CD4-positive, alpha-beta T cell treated with Interferon alpha-2 for 1 hour (primary cell): ENCODE results near the gene SMG5.

Experiments
- DNase-seq, 2 donors: peaks; one replicate each; pipeline ENCODE4 v3.0.0-alpha.2; 2020 to 2022

Gene SMG5

DNA sequence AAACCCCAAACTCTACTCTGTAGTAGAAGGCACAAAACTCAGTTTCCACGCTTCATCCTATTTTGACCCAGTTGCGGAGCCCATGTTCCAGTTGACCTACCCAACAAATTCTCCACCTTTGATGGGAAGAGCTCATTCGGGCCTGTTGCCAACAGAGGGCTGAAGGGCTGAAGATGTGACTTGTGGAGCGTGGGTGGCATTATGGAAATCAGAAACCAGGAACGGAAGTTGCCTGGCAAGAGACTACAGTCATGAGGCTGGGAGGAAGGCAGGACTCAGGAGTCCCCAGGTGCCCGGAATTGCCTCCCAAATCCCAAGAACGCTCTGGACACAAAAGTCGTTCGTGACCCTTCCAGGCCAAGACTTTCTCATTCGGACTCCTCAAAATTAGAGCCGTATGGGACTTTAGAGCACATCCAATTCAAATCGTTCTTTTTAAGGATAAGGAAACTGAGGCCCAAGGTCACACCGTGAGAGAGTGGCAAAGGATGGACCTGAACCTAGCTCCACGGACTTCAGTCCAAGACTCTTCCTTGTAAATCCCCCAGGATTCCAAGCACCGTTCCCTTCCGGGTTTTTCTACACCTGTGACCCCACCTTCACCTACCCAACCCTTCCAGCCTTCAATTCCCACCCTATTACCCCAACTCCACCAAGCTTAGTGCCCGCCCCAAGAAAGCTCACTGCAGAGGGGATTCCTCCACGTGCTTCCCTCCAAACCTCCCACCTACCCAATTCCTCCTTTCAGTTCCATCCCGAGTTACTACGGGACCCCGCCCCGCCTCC is 739 bp downstream of the SMG5 start:
- DNase-seq = no peak

DNA sequence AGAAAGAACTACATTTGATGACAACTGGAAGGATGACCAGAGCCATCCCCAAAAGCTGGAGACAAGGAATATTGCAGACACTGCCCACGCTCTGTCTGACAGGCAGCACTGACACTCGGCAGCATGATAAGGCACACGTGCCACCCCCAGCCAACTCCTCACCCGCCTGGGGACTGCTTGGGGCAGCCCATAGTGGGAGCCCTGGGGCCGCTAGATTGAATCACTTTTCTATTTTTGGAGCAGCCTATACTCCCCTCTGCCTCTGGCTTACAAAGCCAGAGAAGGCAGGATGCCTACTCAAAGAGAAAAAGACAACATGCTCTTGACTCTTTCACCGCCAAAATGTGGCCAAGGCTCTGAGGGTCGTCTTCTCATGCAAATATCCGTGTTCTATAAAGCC is 1.3 kb downstream of the SMG5 start:
- DNase-seq = peak in 1 of 2 donors; percentile 29

DNA sequence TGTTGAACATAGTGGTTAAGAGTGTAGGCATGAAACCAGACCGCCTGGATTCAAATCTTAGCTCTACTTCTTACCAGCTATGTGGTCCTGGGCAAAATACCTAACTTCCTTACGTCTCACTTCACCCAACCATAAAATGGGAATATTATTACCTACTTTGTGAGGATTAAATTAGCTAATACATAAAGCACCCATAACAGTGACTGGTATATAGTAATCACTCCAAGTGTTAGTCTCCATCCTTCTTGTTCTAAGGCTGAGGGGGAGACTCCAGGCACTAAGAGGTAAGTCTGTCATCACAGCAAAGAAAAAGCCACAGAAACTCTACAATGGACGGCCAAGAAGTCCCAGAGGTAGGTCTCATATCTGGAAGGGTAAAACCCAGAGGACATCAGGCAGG is 2.8 kb downstream of the SMG5 start:
- DNase-seq = no peak

DNA sequence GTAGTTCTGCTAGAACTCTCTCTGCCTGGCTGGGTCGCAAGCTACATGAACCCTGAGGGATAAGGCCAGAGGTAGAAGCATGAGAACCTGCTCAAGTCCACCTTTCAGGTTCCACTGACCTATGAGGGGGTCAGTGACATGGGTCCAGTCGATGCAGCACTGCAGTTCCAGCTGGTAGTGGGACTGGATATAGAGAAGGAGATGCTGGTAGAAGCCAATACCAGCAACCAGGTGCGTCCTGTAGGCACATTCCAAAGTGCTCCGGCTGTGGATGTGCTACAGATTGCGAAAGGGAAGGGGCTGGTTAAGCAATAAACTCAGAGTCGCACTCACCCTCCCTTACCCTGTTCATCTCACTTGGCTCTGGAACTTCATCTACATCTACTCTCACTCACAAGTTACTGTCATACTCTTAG is 5.7 kb downstream of the SMG5 start:
- DNase-seq = no peak

DNA sequence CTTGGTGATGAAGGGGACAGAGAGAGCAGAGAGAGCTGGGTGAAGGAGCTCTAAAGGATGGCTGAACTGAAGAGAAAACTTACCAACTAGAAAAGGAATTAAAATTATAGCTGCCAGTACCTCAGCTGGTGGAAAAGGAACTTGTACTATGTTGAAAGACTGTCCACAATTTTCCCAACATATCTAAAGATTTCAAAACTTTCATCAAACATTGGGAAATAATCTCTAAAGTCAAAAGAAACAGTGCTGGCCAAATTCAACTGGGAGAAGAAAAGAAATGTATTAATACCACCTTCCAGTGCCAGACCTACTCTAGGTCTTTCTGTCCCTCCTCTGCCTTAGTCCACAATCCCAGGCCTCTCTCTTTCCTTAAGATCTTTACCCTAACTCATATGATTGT is 6.1 kb downstream of the SMG5 start:
- no peak for DNase-seq

DNA sequence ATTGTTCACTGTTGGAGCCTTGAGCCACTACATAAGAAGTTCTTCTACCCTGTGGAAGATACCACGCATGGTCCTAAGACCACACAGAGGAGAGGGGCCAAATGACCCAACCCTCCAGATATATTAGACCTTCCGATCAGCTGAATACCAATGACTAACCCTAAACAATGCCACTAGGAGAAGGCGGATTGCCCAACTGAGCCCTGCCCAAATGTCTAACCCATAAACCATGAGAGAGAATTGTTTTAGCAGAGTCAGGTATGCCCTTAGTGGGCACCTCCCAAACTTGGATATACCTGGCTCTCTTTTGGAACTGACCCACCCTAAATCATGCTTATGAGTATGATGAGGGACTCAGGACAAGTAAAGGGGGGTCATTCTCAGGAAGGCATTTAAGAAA is 12.3 kb downstream of the SMG5 start:
- no peak for DNase-seq

DNA sequence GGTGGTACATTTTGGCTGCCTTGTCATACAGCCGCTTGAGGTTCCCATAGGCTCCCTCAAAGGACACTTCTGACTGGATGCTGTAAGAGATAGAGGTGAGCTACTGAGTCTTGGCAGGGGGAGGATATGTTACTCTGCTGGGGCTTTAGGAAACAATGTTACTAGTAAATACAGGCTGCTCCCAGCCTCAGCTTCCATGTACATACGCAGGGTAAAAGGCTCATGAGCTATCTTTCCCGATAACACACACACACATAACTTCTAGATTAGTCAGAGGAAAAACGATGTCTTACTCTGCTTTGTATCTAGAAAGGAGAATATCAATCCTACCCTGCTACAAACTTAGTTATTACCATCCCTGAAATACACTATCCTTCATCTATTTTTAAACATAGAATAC is 14.3 kb downstream of the SMG5 start:
- no peak for DNase-seq

DNA sequence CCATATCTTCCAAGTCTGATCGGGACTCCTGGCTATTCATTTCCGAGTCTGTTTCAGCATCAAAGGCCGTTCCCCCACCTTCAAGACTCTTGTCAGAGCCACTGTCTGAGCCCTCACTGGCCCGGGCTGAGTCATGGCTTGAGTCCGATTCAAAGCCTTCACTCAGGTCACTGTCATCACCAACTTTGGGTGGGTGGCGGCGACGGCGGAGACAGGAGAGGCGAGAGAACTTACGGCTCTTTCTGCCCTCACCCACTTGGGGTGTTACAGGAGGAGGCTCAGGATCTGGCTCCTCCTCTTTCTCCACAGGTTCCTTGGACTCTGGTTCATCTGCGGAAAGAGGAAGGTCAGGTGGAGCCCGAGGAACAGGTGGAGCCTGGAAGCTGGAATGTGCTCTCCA is 16.6 kb downstream of the SMG5 start:
- no peak for DNase-seq

DNA sequence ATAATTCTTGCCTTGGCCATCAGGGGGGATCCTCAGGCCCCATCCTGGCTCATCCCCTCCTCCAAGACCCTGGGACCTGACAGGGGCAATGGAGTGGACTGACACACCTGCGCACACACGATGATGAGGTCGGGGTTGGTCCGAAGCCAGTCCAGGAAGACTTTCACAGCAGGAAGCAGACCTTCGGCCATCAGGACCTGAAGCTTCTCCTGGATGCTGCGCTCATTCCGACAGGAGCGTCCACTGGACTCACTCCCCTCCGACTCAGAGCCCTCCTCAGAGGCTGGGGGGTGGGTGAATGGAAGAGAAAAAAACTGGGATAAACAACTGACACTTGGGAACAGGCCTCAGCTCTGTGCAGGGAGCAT is 19.4 kb downstream of the SMG5 start:
- DNase-seq = no peak

DNA sequence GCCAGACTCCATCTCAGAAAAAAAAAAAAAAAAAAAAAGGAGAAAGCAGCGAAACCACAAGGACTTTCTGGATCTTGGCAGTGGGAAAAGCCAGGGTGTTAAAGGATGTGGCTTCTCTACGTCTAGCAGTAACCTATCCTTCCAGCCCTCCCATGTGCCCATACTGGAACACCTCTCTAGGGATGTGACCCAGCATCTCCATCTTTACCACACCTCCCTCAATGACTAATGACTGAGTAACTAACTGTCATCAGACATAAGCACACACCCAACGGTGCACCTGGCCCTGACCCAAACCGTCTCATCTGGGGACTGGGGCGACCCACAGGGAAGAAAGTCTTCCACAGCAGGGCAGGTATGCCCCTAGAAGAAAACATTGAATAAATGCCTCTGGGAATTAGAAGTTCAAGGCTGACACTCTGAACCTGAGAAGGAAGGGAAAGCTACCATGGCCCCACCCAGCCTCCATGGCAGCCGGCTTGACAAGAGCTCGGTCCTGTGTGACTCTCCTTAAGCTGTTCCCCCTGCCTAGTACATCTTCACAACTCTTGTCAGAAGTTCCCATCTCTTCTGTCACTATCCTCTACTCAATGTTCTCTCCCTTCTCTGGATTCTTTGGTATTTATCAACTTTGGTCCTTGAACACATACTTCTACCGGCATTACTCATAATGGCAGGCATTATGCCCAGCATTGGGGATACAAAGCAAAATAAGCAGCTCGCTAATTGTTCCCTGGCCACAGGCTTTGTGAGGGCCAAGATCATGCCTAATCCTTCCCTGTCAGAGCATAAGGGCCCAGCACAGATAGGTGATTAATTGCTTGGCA is 20.0 kb downstream of the SMG5 start:
- no peak for DNase-seq

DNA sequence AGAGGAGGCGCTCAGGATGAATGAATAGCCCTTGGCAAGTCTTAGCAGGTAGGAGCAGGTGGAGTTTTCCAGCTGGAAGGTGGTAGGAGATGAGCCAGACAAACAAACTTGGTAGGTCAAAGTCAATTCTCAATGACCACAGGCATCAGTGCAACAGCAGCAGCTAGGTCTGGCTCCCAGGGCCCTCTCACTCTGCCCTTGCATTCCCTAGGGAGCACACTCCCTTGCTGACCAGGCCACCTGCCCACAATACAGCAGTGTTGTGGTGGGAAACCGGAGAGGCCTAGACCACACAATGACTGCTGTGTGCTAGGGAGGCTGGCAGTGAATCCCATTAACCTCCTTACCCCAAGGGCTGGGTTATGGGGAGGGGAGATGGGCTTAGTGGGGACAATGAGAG is 21.7 kb downstream of the SMG5 start:
- DNase-seq = no peak

DNA sequence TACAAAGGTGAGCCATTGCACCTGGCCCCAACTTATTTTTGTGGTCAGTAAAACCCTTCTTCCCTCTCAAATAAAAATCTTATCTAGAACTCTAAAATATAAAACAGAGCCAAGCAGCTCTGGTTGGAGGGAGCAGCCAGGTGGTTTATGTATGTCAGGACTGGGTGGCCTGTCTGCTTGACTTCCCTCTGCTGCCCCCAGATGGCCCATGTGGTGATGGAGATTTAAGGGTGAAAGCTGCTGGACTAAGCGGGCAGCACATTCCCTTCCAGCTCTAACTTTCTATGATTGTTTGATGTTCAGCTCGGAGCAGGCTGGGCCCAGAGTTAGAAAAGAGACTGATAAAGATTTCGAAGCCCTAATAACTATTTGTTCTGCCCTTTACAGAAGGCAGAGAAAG is 22.8 kb downstream of the SMG5 start:
- DNase-seq = no peak

DNA sequence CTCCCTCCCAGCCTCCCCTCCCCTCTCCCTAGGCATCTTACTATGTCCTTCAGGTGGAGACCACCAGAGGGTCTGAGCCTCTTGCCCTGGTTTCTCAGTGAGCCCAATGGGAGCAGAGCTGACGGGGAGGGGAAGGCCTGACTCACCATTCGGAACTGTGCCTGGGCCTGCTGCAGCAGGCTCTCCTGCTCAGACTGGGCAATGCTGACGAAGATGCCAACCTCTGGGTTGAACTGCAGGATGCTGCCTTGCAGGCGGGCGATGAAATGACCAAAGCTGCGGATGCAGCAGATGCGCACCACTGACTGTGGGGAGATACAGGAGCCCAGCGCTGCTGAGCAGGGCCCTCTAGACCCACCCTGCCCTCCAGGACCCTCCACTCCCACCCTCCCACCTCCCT is 23.8 kb downstream of the SMG5 start:
- no peak for DNase-seq

DNA sequence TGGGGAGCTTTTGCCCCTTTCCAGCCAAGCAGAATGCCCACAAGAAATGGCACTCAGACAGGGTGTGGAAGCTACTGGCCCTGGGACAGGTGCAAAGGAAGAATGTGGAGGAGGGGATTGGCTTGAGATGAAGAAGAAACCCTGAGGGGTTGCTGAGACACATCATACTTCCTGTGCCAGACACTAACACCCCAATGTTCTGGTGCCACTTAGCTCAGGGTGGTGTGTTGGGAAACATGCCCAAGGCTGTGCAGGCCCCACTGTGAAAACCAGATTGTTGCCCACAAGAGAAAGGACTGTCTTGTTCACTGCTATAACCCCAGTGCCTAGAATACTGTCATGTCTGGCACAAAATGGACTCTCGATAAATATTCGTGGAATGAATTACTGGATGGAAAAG is 24.9 kb downstream of the SMG5 start:
- no peak for DNase-seq

DNA sequence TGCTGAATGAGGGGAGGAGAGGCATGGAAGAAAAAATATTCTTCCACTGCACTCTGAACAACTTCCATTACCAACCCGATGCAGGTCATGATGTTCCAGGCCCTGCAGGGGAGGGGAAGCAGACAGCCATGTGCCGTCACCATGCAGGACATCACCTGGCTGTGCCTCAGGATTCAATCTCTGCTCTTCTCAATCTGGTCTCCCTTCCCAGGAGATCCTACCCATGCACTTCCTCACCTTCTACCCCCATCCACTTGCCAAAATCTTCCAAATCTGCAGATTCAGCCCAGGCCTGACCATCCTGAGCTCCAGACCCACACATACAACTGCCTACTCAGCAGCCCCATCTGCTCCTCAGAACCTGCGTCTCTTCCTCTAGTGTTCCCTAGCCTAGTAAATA is 29.0 kb downstream of the SMG5 start:
- DNase-seq = no peak

DNA sequence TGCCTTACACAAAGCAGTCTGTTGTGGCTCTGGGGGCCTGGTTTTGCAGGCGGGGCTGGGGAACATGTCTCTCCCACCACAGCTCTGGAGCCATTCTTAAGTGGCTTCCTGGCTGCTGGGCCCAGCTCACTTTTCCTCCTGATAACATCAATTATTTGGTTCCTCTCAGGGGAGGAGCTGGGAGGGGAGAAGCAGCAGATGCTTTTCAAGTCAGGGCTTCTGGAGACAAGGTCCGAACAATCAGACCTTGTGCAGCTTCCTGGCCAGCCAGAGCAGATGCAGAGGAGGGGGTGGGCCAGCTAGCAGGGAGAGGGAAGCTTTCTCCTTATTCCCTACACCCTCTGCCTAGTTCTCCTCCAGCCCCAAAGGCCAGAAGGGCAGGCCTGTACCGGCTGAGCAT is 31.1 kb downstream of the SMG5 start:
- DNase-seq = no peak

DNA sequence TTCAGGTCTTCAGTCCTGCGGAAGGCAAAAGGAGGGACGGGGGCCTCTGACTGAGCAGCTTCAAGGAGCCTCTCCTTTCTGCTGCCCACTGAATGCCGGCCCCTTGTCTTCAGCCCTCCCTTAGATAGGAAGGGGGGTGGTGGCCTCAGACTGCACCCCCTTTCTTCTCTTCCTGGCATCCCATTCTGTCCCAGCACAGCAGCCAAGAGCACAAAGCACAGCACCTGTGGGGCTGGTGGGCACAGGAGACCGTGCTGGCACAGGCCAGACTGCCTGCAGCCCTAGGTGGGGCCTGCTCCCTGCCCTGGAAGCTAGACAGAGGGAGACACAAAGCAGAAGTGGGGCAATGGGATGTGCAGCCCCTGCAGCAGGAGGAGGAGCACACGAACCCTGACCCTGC is 33.0 kb downstream of the SMG5 start:
- DNase-seq = no peak

DNA sequence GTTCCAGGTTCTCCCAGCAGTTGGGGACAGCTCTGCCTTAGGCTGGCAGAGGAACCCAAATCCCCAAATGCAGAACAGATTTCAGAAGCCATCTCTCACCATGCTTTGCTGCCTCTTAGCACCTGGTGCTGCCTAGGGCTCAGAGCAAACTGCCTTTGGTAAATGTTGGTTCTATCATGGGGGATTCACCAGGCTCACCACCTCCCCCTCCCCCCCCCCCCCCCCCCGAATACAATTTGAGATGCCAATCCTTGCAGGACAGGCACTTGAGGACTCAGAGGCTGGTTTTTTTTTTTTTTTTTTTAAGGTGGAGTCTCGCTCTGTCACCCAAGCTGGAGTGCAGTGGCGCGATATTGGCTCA is 34.3 kb downstream of the SMG5 start:
- no peak for DNase-seq

DNA sequence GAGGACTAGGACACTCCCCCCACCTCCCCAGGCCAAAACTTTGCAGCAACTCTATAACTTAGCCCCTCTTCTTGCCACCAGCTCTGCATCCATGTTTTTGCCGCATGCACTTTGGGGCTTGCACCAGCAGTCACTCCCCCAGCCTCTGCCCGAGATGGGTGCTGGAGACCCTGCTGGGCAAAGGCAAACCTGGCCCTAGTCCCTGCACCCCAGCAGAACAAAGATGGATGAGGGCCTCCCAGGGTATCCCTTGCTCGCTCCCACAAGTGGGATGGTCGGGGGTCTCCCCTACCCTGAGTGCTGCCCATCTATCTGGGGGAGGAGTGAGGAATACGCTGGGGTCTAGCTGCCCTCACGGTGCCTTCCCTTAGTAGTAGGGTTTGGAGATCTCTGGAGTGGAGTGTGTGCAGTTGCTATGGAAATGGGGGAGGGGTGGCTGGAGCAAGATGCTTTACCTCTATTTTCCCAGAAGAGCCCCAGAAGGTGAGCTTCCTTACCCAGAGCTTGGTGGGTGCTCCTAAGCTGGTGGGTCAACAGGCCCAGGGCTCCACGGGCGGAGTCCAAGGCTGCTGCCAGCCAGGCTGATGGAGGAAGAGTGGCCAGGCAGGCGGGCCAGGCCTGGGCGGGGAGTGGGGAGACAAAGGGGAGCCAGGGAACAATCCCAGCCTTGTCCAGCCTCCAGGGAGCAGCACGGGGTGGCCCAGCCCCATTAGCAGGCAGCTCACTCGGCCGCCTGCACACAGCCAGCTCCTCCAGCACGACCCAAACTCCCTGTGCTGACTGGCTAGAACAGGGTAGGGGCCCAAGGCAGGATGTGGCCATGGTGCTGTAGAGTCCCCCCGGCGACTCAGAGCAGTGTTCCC is 34.9 kb downstream of the SMG5 start, which contains the start of gene PAQR6:
PAQR6 (minus strand) TSS at position 597 of the 863 bp plus-strand sequence. CDS start 1,325 bp downstream, outside the sequence.
- DNase-seq = no peak

DNA sequence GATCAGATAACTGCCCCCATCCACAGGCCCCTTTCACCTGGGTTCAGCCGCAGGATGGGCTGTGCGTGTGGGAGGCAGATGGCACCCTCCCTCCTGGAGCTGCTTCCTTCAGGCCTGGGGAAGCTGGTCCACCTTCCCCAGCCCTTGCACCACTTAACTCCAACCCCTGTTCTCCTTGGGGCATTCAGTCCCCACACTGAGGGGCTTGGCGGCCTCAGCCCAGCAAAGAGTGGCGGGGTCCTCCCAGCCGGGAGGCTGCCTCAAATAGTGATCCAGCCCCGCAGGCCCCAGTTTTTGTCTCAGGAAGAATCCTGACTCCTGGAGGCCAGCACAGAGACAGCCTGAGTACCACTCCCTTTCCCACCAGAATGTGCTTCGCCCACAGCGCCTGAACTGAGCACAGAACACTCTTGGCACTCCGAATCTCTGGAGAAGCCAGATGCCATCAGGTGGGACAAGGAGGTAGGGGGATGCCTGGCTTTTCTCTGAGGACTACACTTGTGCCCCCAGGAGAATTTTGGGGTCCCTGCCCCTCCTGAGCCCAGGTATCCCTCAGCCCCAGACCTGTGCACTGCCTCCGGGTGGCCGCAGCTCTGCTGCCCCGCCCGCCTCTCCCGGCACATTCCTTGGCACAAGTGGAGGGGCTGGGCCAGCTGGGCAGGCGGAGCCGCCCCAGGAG is 35.7 kb downstream of the SMG5 start:
- no peak for DNase-seq

DNA sequence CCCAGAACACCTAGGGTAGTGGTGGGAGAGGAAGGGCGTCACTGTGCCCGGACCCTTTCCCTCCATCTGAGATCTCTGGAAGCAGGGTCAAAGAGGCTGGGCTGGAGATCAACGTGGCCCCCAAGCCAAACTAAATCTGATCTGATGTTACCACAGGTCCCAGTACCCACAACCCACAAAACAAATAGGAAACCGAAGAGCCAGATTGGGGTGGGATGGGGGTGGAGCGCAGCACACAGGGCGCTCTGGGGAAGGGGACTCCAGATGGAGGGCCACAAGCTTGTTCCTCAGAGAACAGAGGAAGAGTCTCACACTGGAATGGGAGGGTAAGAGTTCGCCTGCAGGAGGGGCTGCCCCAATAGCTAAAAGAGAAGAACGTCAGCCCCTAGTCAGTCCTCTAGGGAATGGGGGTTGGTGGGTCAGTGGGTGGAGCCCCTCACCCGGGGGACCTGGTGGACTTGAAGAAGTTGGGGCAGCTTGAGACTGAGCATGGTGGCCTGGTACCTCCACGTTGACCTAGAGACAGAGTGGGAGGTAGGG is 36.3 kb downstream of the SMG5 start:
- no peak for DNase-seq

DNA sequence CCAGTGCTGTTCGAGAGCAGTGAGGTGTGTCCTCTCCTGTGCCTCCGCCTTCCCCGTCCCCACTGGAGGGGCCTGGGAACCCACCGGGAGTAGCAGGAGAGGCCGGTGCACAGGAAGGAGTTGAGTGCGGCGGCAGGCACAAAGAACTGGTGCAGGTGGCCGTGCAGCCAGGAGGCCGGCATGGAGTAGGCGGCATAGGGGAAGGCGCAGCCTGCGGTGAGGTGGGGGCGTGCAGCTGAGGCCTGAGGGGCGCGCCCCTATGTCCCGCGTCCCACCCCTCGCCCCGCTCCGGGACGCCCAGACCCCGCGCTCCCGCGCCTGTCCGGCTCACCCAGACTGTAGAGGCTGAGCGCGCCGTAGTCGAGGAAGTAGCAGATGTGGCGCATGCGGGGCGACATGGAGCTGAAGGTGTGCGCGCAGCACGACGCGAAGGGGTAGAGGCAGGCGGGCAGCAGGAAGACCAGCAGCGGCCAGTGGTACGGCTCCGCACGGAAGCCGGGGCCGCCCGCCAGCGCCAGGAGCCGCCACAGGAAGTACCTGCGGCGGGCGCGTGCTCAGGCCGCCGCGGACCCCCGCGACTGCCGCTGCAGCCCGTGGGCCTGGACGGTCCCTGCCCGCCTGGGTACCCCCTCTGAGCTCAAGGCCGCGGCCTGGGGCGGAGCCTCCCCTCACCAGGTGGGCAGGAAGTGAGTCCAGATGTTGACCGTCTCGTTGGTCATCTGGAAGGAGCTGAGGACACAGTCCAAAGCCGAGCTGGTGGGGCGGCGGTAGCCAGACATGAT is 37.0 kb downstream of the SMG5 start:
- DNase-seq = peak; percentile 9 to 46
